GM21619 (cell line): Measurements from ENCODE around the gene TSPAN32.

Experiments used
- ATAC-seq: cut with Tn5 transposase; IDR thresholded peaks from one replicate; pipeline ENCODE4 v1.9.1; 2021; ENCODE audit not compliant: unreplicated experiment

The TSPAN32 gene

GRCh38 chr11:2301631-2302305 lies at the start of gene TSPAN32, which contains the start of gene C11orf21:
Gene TSPAN32, plus strand, starts transcription at chr11:2302013. Its CDS starts 137 bp downstream, at chr11:2302150.
Gene C11orf21, minus strand, starts transcription at chr11:2301918. Its CDS starts 110 bp downstream, at chr11:2301808.
- peak; percentile 63 for ATAC-seq

DNA sequence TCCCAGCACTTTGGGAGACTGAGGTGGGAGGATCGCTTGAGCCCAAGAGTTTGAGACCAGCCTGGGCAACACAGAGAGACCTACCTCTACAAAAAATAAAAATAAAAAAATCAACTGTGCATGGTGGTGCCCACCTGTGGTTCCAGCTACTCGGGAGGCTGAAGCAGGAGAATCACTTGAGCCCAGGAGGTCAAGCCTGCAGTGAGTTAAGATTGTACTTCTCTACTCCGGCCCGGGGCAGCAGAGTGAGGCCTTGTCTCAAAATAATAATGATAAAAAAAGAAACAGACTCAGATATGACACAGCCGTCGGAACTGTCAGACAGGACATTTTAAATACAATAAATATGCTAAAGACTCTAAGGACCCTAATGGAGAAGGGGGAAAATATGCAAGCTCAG lies 49.8 kb upstream of the TSPAN32 start:
- no peak for ATAC-seq

DNA sequence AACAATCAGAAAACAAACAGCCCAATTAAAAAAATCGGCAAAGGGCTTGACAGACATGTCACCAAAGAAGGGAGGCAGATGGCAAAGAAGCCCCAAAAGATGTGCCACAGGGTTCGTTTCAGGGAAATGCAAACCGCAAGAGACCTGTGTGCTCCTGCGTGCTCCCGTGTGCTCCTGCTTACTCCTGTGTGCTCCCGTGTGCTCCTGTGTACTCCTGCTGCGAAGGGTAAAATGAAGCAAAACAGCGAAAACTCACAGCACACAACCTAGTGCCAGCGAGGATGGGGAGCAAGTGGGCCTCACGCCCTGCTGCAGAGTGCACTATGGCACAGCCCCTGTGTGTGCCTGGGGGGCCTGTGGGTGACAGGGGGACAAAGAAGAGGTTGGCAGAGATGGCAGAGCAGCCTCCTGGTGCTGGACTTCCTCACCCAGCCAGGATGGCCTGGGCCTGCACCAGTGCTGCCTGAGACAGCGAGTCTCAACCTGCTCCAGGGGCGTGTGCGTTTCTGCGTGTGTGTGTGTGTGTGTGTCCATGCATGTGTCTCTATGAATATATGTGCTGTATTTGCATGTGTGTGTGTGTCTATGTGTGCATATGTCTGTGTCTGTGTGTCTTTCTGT lies 45.4 kb upstream of the TSPAN32 start:
- ATAC-seq: no peak

- ATAC-seq: no peak
Observed at GRCh38 chr11:2256951-2257700, 44.7 kb upstream of the TSPAN32 start.

GRCh38 chr11:2258501-2259465 lies 43.0 kb upstream of the TSPAN32 start:
- no peak for ATAC-seq

DNA sequence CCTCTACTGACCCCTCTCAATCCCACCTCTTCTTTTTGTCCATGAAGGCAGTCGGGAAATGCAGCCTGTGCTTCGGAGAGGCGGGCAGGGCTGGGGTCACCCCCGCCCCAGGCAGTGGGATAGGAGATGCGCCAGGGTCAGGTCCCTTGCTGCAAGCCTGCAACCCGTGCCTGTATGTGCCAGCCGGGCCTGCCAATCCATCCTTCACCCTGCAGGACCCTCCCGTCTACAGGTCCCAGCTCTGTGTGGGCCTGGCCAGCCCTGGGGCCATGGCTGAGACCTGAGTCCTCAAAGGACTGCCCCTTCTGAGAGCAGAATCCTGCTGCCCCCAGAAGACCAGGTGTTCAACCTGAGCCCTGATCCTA lies 42.4 kb upstream of the TSPAN32 start:
- no peak for ATAC-seq

GRCh38 chr11:2259897-2260451 lies 41.8 kb upstream of the TSPAN32 start:
- no peak for ATAC-seq

DNA sequence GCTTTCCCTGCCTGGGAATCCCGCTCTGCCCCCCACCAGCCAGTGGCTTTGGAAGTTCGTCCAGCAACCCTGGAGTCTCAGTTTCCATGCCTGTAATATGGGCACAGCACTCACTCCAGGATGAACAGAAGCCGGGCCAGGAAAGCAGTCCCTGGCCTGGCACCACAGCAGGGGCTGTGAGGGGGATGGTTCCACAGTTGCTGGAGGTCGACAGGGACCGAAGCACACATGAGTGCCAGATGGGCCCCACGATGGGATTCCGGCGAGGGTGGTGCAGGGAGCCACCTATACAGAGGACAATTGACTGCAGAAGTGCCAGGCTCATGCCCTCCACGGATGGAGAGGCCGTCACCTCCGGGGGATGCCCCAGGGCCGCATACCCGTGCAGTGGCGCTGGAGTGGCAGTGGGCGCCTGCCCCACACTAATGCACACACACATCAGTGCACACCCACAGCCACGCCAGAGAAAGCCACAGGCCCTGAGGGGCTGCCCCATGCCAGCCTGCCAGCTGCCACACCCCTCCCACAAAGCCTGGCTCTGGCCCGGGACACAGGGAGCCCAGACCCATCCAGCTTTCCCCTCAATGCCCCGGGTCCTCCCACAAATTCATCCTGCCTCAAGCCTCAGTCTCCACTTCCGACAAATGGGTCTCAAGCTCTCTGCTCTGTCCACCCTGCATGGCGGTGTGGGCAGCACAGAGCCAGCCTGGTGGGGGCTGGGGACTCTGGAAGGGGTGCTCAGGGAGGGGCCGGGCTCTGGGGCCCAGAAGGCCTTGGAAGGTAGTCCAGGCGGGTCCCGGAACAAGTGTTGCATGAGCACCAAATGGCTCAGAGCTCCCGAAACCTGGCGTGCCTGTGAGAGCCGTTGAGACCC lies 41.1 kb upstream of the TSPAN32 start:
- no peak for ATAC-seq

- no peak for ATAC-seq
Observed at GRCh38 chr11:2261436-2262230, 40.2 kb upstream of the TSPAN32 start.

GRCh38 chr11:2262301-2263070 lies 39.3 kb upstream of the TSPAN32 start:
- no peak for ATAC-seq

DNA sequence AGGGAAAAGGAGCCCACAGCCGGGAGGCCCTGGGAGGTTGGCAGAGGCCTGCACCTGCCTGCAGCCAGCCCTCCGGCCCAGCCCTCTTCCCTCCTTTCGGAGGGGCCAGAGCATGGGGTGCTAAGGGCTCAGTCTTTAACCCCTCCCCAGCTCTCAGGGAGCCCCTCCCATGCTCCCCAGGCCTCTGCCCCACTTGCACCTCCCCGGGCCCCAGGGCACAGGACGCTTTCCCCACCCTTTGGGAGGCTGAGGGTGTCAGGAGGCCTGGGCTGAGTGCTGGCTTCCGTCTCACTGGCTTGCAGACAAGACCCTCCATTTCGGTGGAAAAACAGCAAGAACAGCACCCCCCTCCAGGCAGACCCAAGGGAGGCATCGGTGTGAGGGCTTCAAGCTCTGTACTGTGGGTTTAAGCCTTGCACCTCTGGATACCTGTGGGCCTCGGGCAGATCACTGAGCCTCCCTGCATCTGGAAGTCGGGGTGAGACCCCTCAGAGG lies 38.7 kb upstream of the TSPAN32 start:
- ATAC-seq: no peak

GRCh38 chr11:2263724-2264360 lies 38.0 kb upstream of the TSPAN32 start:
- ATAC-seq: no peak

DNA sequence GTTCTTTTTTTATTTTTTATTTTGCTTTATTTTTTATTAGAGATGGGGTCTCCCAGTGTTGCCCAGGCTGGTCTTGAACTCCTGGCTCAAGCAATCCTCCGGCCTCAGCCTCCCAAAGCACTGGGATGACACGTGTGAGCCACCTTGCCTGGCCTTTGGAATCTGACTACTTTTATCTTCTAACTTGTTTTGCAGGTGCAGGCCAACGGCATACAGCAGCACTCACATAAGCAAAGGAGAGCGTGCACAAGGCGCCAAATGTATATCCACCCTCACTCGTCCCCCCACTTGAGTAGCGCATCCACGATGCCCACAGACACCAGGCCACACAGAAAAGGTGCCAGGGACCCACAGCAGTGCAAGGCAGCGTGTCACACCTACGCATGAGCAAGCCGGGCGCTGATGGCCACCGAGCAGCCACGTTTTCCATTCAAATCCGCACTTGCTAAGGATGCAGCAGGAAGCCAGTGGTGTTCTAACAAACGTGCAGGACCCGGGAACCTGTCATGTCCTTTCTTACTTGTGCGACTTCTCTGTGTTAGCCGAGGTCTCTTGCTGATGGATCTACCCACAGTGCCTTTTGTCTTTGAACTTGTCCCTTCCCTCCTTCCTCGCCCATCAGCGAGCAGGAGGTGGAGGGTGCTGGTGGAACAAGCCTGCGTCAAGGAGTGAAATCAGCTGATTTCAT lies 37.3 kb upstream of the TSPAN32 start:
- no peak for ATAC-seq

DNA sequence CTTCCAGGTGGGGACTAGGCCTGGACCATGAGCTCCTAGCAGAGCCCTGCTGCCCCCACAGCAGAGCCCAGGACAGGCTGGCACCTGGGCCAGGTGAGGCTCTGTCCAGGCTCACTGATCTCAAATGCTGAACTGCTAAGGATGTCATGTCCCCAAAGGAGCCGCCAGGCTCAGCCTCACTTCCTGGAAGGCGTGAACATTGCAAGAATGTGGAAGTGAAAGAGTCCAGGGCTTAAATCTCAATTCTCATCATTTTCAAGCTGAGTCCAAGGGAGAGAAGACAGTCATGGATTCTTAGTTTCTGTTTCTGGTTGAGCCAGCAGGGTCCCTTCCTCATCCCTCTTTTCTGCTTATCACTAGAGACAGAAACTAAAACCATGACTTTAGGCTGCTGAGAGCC lies 36.4 kb upstream of the TSPAN32 start:
- peak; percentile 62 for ATAC-seq

DNA sequence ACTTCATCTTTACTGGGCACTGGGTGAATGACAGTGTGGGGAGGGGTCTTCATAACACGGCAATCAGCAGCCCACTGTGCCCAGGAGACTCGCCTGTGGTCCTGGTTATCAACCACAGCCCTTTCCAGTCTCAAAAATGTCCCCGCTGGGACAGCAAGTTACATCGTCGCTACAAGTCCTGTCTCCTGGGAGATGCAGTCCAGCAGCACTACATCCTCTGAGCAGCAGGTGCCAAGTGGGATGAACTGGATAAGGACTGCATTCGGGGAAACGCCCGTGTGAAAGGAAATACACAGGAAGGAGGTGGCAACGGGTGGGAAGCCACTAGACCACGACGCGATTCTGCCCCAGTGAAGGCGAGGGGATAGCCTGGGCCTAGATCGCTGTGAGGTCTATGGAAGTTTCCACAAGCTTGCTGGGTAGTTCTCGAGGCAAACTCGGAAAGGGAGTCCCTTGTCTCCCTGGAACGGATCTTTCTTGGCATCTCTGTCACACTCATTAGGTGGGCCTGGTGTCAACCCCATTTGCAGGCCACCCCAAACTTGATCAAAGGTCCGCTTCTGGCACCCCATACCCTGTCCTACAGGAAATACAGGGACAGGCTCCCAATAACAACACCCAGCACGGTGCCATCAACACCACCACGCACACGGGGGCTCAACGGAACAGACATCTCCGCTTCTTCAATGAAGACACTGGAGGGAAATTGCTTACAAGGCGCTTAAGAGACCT lies 35.8 kb upstream of the TSPAN32 start:
- no peak for ATAC-seq
